Measurements from ENCODE around the gene FAM78A. TPM values are rescaled to one million over a fixed set of nuclear protein-coding genes. Genes with fewer than 3 reads are reported as not detected.
A peak's percentile ranks its signal among the peaks of the same experiment; 100 is the strongest.
"Not testable (repeated sequence)": the region's sequence is repeated elsewhere in the genome, so short reads cannot be mapped to it uniquely, and the experiment has no call there.

The FAM78A gene
- polyA plus RNA-seq, 4 donors: 2.8 to 3.2 (median 3.1) TPM

- DNase-seq (ENCODE audit: low read depth in 4 of 4, low spot score in 3 of 4): peak in 2 of 4 donors; percentile 52 to 70
Measured at GRCh38 chr9:131282688-131283422, 6.5 kb upstream of the FAM78A start.

GRCh38 chr9:131282175-131282574, 5.9 kb upstream of the FAM78A start:
- DNase-seq (ENCODE audit: low read depth in 4 of 4, low spot score in 3 of 4): no peak

- DNase-seq (ENCODE audit: low read depth in 4 of 4, low spot score in 3 of 4): no peak
Measured at GRCh38 chr9:131281119-131281965, 5.0 kb upstream of the FAM78A start.

- no peak for DNase-seq (ENCODE audit: low read depth in 4 of 4, low spot score in 3 of 4)
Measured at GRCh38 chr9:131280660-131281059, 4.3 kb upstream of the FAM78A start.

GRCh38 chr9:131279863-131280570, 3.7 kb upstream of the FAM78A start:
- DNase-seq (ENCODE audit: low read depth in 4 of 4, low spot score in 3 of 4): no peak

GRCh38 chr9:131279196-131279862, 3.0 kb upstream of the FAM78A start:
- DNase-seq (ENCODE audit: low read depth in 4 of 4, low spot score in 3 of 4): no peak

- DNase-seq (ENCODE audit: low read depth in 4 of 4, low spot score in 3 of 4): no peak
Measured at GRCh38 chr9:131278702-131279111, 2.4 kb upstream of the FAM78A start.

GRCh38 chr9:131277910-131278701, 1.8 kb upstream of the FAM78A start:
- peak; percentile 53 to 74 (median 69) for DNase-seq (ENCODE audit: low read depth in 4 of 4, low spot score in 3 of 4)

GRCh38 chr9:131277287-131277909, 1.1 kb upstream of the FAM78A start:
- DNase-seq (ENCODE audit: low read depth in 4 of 4, low spot score in 3 of 4): no peak

- no peak for DNase-seq (ENCODE audit: low read depth in 4 of 4, low spot score in 3 of 4)
Measured at GRCh38 chr9:131276891-131277286, 579 bp upstream of the FAM78A start.

- DNase-seq (ENCODE audit: low read depth in 4 of 4, low spot score in 3 of 4): no peak
Measured at GRCh38 chr9:131275332-131276093, 797 bp downstream of the FAM78A start.

GRCh38 chr9:131274674-131275331, 1.5 kb downstream of the FAM78A start:
- DNase-seq (ENCODE audit: low read depth in 4 of 4, low spot score in 3 of 4): no peak

GRCh38 chr9:131273856-131274673, 2.2 kb downstream of the FAM78A start:
- DNase-seq (ENCODE audit: low read depth in 4 of 4, low spot score in 3 of 4): no peak

GRCh38 chr9:131273146-131273855, 3.0 kb downstream of the FAM78A start:
- no peak for DNase-seq (ENCODE audit: low read depth in 4 of 4, low spot score in 3 of 4)

- DNase-seq (ENCODE audit: low read depth in 4 of 4, low spot score in 3 of 4): no peak
Measured at GRCh38 chr9:131272212-131272611, 4.1 kb downstream of the FAM78A start.

- no peak for DNase-seq (ENCODE audit: low read depth in 4 of 4, low spot score in 3 of 4)
Measured at GRCh38 chr9:131271506-131271931, 4.8 kb downstream of the FAM78A start.

GRCh38 chr9:131271016-131271273, 5.4 kb downstream of the FAM78A start:
- DNase-seq (ENCODE audit: low read depth in 4 of 4, low spot score in 3 of 4): not testable (repeated sequence)

Measured in right renal pelvis (tissue), 4 donors.